ENCODE measurements around the gene TYW1. TPM values are rescaled to one million over a fixed set of nuclear protein-coding genes. Genes with fewer than 3 reads are reported as not detected.
A peak's percentile ranks its signal among the peaks of the same experiment; 100 is the strongest.
"Not testable (repeated sequence)": the region's sequence is repeated elsewhere in the genome, so short reads cannot be mapped to it uniquely, and the experiment has no call there.

Gene TYW1
- total RNA-seq, 1 donor from 2014 or later: 10.0 TPM

GRCh38 chr7:67036432-67037395 lies 40.1 kb downstream of the TYW1 start:
- intact Hi-C loops (cut with DNase I): not testable (repeated sequence)
- peak; percentile 95 for ATAC-seq (ENCODE audit: poor library complexity)
- peak; percentile 69 for DNase-seq

DNA sequence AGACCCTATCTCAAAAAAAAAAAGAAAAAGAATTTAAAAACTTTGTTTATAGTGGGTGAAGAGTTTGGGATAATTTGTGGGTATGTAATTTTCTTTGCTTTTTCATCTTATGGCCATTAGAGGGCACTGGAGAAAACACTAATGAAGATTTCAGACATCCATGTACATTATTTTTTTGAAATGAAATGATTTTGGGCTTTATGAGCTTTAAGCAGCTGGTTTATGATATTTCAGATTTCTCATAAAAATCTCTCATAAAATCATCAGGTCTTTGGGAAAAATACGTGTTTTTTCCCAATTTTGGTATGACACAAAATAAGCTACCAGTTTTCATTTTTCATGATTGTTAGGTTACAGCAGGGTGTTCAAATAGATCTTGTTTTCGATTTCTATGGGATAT lies 44.2 kb downstream of the TYW1 start:
- ATAC-seq (ENCODE audit: poor library complexity); intact Hi-C loops (cut with DNase I): not testable (repeated sequence)

DNA sequence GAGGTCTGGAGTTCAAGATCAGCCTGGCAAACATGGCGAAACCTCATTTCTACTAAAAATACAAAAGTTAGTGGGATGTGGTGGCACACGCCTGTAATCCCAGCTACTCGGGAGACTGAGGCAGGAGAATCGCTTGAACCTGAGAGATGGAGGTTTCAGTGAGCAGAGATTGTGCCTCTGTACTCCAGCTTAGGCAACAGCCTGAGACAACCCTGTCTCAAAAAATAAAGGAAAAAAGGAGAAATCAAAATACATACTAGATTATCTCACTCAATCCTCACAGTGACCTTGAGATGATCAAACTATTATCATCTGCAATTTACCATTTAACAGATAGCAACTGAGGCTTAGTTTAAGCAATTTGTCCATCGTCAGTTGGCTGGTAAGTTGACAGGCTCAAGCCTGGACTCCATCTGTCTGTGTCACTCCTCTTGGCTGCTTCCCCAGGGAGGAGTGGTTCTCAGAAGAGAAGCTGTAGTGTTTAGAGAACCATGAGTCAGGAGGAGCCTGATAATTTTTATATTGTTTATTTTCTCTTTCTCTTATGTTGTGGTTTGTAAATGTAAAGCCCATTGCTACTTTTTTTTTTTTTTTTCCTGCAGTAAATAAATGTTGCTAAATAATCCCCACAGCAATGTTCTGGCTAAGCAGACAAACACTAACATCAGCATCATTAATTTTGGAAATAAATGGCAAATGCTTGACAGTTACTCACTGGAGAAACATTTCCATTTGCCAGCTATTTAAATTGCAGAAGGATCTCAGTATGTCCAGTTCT lies 46.3 kb downstream of the TYW1 start:
- DNase-seq (peak; percentile 53), ATAC-seq (ENCODE audit: poor library complexity) (peak; percentile 96)
- intact Hi-C loops (cut with DNase I): not testable (repeated sequence)

More for the DNA sequence above, 44.2 kb downstream of the TYW1 start:
- DNase-seq: not testable (repeated sequence)

- intact Hi-C loops (cut with DNase I); DNase-seq: not testable (repeated sequence)
- ATAC-seq (ENCODE audit: poor library complexity): peak; percentile 27
These were observed 46.9 kb downstream of the TYW1 start for GRCh38 chr7:67043559-67043930.

DNA sequence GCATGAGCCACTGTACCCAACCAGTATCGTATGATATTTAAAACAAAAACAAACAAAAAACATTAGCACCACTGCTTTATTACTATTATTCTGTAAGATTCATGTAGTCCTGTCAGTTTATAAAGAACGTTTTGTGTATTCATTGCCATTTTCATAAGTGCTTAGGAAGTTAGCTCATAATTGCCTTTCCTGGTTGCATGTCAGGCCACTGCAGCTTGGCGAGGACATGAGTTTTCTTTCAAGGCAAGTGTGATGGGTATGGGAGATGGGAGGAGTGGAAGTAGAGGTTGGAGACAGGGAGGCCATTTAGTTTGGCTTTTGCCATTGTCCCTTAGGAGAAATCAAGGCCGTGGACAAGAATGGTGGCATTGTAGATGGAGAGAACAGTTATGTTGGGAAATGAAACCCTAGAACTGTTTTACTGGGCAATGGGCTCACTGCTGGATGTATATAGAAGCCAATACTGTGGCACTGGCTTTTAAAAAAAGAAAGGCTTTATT lies 48.9 kb downstream of the TYW1 start:
- intact Hi-C loops (cut with DNase I): no loop called here
- ATAC-seq (ENCODE audit: poor library complexity) (no peak), DNase-seq (no peak)

DNA sequence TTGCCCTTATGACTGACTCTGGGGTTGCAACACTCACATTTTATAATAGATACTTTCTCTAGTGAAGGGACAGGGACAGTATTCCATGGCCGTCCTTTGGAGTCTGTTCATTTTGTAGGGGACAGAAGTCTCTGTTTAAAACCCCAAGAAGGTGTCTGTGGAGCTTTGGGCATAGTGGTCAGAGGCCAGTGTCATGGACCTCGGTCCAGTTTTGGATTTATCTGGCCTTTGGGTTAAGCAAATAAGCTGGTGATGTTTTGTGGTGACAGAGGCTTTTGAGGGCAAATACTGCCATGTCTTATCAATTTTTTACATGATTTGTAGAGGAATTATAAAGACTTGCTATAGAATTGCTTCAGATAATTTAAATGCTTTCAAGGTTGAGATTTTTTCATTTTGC lies 50.2 kb downstream of the TYW1 start:
- DNase-seq; intact Hi-C loops (cut with DNase I); ATAC-seq (ENCODE audit: poor library complexity): not testable (repeated sequence)

DNA sequence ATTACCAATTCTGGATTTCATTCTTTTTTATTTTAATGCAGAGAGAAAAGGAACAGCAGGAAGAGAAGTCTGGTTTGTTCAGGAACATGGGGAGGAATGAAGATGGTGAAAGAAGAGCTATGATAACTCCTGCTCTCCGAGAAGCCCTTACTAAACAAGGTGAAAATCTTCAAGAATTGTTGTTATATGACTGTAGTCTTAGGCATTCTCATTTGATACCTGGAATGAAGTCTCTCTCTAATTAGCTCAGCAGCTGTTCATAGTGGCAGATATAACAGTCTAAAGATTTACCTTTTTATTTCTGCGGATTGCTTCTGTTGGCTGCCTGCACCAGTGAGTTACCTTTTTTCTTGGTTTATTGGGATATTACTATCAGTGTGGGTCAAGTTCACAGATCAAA lies 53.3 kb downstream of the TYW1 start:
- DNase-seq; ATAC-seq (ENCODE audit: poor library complexity); intact Hi-C loops (cut with DNase I): not testable (repeated sequence)

GRCh38 chr7:67052161-67052560 lies 55.5 kb downstream of the TYW1 start:
- ATAC-seq (ENCODE audit: poor library complexity); intact Hi-C loops (cut with DNase I); DNase-seq: not testable (repeated sequence)

- ATAC-seq (ENCODE audit: poor library complexity) (no peak), DNase-seq (no peak)
- intact Hi-C loops (cut with DNase I): no loop called here
These were observed 60.0 kb downstream of the TYW1 start for GRCh38 chr7:67056683-67057082.

- ATAC-seq (ENCODE audit: poor library complexity); intact Hi-C loops (cut with DNase I); DNase-seq: not testable (repeated sequence)
These were observed 64.7 kb downstream of the TYW1 start for GRCh38 chr7:67061321-67061720.

DNA sequence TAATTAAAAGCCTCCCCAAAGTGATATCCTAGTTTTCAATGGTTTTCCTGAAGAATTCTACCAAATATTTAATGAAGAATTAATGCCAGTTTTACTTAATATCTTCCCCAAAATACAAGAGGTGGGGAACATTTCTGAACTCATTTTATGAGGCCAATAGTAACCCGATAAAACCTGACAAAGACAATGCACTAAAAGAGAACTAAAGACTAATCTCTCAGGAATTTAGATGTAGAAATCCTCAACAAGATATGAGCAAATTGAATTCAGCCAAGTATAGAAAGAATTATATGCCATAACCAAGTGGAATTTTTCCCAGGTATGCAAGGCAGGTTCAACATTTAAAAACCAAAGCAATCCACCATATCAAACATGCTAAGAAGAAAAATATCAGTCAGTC lies 66.2 kb downstream of the TYW1 start:
- ATAC-seq (ENCODE audit: poor library complexity); DNase-seq; intact Hi-C loops (cut with DNase I): not testable (repeated sequence)

DNA sequence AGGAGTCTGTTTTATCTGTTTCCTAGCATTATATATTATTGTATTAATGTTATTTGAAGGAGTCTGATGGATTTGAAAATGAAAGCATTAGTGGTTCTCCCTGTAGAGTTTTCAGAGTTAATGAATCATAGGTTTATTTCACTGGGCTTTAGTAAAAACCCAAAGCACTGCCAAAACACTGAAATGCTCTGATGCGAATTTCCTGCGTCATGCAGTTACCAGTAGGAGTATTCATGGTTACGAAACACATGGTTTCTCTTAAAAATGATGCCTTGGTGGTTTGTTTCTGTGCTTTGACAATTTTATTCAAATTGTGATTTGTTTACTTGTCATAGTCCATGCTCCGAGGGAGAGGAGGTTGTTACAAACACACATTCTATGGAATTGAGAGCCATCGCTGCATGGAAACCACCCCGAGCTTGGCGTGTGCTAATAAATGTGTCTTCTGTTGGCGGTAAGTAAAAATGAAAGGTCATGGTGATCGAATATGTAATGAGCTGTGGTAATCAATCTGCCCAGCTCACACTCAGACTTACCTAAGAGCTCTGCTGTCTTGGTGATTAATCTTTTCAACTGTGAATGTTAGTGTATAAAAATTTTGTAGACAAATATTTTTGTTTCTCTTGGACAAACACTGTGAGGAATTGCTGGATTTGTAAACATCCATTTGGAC lies 70.5 kb downstream of the TYW1 start:
- DNase-seq; intact Hi-C loops (cut with DNase I): not testable (repeated sequence)
- peak; percentile 20 for ATAC-seq (ENCODE audit: poor library complexity)

GRCh38 chr7:67076120-67076519 lies 79.5 kb downstream of the TYW1 start:
- DNase-seq; ATAC-seq (ENCODE audit: poor library complexity); intact Hi-C loops (cut with DNase I): not testable (repeated sequence)

GRCh38 chr7:67082880-67083279 lies 86.2 kb downstream of the TYW1 start:
- peak; percentile 94 for ATAC-seq (ENCODE audit: poor library complexity)
- DNase-seq; intact Hi-C loops (cut with DNase I): not testable (repeated sequence)

DNA sequence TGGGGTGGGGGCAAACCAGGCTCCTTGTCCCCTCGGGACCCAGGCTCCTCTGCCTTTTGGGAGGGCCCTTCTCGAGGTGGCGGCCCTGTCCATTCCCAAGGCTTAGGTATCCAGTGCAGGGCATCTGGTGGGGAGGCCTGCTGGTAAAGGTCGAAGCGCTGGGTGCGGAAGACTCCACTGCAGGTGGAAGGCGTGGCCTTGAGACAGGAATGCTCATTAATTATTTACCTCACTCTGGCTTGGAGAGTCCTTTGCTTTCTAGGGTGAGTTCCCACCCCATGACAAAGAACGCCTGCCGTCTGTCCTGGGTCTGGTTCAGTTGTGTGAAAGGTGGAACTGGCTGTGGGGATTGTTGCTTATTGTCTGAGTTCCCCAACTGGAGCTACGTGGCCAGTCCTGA lies 92.6 kb downstream of the TYW1 start:
- intact Hi-C loops (cut with DNase I); DNase-seq; ATAC-seq (ENCODE audit: poor library complexity): not testable (repeated sequence)

DNA sequence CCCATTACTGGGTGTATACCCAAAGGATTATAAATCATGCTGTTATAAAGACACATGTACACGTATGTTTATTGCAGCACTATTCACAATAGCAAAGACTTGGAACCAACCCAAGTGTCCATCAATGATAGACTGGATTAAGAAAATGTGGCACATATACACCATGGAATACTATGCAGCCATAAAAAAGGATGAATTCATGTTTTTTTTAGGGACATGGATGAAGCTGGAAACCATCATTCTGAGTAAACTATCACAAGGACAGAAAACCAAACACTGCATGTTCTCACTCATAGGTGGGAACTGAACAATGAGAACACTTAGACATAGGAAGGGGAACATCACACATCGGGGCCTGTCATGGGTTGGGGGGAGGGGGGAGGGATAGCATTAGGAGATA lies 94.4 kb downstream of the TYW1 start:
- DNase-seq; intact Hi-C loops (cut with DNase I); ATAC-seq (ENCODE audit: poor library complexity): not testable (repeated sequence)

- intact Hi-C loops (cut with DNase I); ATAC-seq (ENCODE audit: poor library complexity); DNase-seq: not testable (repeated sequence)
These were observed 101.4 kb downstream of the TYW1 start for GRCh38 chr7:67098031-67098430.

DNA sequence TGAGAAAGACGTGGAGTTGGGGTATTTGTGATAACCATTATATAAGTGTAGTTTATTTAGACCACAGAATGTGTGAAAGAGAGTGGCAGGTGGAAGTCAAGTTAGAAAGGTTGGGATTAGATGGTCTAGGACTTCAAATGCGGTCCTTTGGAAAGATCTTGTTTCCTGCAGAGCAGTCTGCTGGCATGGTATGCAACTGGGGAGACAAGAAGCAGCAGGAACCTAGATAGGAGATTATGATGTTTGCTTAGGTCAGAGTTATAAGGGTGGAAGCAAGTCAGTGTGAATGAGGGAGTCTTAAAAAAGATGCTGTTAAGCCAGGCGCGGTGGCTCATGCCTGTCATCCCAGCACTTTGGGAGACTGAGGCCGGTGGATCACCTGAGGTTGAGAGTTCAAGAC lies 102.8 kb downstream of the TYW1 start:
- DNase-seq; ATAC-seq (ENCODE audit: poor library complexity); intact Hi-C loops (cut with DNase I): not testable (repeated sequence)

All from Right ventricle myocardium superior (tissue), 1 donor.